ENCODE results near the gene ERH.
"Not testable (repeated sequence)": the region's sequence is repeated elsewhere in the genome, so short reads cannot be mapped to it uniquely, and the experiment has no call there.

The ERH gene

GRCh38 chr14:69429643-69430042 is 31.5 kb upstream of the ERH start:
- TF ChIP-seq, protein P1, sequence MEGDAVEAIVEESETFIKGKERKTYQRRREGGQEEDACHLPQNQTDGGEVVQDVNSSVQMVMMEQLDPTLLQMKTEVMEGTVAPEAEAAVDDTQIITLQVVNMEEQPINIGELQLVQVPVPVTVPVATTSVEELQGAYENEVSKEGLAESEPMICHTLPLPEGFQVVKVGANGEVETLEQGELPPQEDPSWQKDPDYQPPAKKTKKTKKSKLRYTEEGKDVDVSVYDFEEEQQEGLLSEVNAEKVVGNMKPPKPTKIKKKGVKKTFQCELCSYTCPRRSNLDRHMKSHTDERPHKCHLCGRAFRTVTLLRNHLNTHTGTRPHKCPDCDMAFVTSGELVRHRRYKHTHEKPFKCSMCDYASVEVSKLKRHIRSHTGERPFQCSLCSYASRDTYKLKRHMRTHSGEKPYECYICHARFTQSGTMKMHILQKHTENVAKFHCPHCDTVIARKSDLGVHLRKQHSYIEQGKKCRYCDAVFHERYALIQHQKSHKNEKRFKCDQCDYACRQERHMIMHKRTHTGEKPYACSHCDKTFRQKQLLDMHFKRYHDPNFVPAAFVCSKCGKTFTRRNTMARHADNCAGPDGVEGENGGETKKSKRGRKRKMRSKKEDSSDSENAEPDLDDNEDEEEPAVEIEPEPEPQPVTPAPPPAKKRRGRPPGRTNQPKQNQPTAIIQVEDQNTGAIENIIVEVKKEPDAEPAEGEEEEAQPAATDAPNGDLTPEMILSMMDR (IDR thresholded peaks at IDR 0.05; ENCODE audit: low read depth, low read length, missing control alignments), result no peak
- no peak for DNase-seq (ENCODE audit: extremely low read depth, low read depth)

GRCh38 chr14:69428289-69428998 is 30.3 kb upstream of the ERH start:
- no peak for DNase-seq (ENCODE audit: extremely low read depth, low read depth)
- TF ChIP-seq, protein P1 (IDR thresholded peaks at IDR 0.05; ENCODE audit: low read depth, low read length, missing control alignments), result no peak
- H3K4me3 ChIP-seq (replicated peaks; ENCODE audit: low read depth, low read length), result no peak overlapping the region

More at GRCh38 chr14:69429643-69430042, 31.5 kb upstream of the ERH start:
- H3K4me3 ChIP-seq (replicated peaks; ENCODE audit: low read depth, low read length), result no peak overlapping the region

GRCh38 chr14:69427596-69427995 is 29.5 kb upstream of the ERH start:
- TF ChIP-seq, protein P1 (IDR thresholded peaks at IDR 0.05; ENCODE audit: low read depth, low read length, missing control alignments), result no peak
- H3K4me3 ChIP-seq (replicated peaks; ENCODE audit: low read depth, low read length), result no peak overlapping the region
- DNase-seq (ENCODE audit: extremely low read depth, low read depth), result no peak

- DNase-seq (ENCODE audit: extremely low read depth, low read depth), result no peak
- TF ChIP-seq, protein P1 (IDR thresholded peaks at IDR 0.05; ENCODE audit: low read depth, low read length, missing control alignments), result no peak
Measured at GRCh38 chr14:69424149-69424923, 26.2 kb upstream of the ERH start.

DNA sequence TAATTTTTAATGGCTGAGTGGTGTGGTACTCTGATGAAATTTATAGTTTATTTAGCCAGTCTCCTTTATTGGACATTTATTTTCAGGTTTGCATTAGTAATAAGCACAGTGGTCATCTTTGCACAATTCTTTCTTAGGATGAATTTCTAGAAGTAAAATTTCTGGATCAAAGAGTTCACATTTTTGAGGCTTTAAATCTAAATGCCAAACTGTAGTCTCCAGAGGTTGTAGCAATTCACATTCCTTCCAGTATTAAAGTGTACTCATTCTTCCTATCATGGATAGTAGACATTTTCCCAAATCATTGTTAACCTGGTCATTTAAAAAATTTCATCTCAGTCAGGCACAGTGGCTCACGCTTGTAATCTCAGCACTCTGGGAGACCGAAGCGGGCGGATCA is 25.2 kb upstream of the ERH start:
- TF ChIP-seq, protein P1 (IDR thresholded peaks at IDR 0.05; ENCODE audit: low read depth, low read length, missing control alignments), result no peak
- no peak overlapping the region for H3K4me3 ChIP-seq (replicated peaks; ENCODE audit: low read depth, low read length)
- DNase-seq (ENCODE audit: extremely low read depth, low read depth), result no peak

More at GRCh38 chr14:69424149-69424923, 26.2 kb upstream of the ERH start:
- H3K4me3 ChIP-seq (replicated peaks; ENCODE audit: low read depth, low read length), result no peak overlapping the region

DNA sequence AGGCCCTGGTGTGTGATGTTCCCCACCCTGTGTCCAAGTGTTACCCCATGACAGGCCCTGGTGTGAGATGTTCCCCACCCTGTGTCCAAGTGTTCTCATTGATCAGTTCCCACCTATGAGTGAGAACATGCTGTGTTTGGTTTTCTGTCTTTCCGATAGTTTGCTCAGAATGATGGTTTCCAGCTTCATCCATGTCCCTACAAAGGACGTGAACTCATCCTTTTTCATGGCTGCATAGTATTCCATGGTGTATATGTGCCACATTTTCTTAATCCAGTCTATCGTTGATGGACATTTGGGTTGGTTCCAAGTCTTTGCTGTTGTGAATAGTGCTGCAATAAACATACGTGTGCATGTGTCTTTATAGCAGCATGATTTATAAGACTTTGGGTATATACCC is 18.0 kb upstream of the ERH start:
- H3K4me3 ChIP-seq (replicated peaks; ENCODE audit: low read depth, low read length); DNase-seq (ENCODE audit: extremely low read depth, low read depth): not testable (repeated sequence)

- TF ChIP-seq, protein P1 (IDR thresholded peaks at IDR 0.05; ENCODE audit: low read depth, low read length, missing control alignments), result no peak
- no peak overlapping the region for H3K4me3 ChIP-seq (replicated peaks; ENCODE audit: low read depth, low read length)
- no peak for DNase-seq (ENCODE audit: extremely low read depth, low read depth)
Measured at GRCh38 chr14:69413483-69413882, 15.4 kb upstream of the ERH start.

Data from HFF-Myc (cell line).